ENCODE measurements around the gene NELFB.

Gene NELFB

GRCh38 chr9:137251490-137252268 is 3.4 kb upstream of the NELFB start:
- no peak for DNase-seq

- DNase-seq = peak; percentile 69
These were observed 2.3 kb upstream of the NELFB start for GRCh38 chr9:137252555-137253506.

DNA sequence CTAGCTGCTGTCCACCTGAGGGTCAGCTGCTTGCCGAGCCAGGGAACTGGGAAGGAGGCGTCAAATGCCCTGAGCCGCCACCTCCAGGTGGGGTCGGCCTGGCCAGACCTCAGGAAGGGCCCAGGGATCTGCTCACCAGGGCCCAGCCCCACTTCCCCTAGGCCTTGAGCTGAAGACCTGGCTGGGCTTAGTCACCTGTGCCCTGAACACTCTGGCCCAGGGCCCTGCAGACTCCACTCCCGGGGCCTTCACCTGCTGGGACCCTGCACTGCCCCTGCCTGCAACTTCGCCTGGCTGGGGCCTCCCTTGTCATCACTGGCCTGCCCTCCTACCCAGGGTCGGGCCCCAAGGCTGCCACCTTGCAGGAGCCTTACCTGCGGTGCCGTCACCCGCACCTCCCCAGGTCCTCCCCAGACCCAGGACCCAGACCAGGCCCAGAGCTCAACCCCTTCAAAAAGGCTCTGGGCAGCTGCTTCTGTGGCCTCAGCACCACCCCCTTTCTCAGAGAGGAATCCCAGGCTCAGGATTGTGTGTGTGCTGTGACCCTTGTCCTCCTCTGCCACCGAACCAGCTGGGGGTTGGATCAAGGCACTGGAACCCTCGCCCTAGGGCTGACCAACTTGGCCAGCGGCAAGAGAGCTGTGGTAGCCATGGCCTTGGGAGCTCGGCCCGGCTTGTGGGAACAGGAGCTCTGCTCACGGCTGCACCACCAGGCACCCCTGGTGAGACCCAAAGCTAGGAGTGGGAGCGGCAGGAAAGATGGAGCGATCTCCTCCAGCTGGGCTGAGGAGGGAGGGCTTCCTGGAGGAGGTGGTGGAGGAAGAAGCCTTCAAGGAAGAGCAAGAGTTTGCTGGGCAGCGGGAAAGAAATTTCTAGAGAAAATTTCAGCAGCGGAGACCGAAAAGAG is 1.2 kb upstream of the NELFB start:
- DNase-seq = no peak

DNA sequence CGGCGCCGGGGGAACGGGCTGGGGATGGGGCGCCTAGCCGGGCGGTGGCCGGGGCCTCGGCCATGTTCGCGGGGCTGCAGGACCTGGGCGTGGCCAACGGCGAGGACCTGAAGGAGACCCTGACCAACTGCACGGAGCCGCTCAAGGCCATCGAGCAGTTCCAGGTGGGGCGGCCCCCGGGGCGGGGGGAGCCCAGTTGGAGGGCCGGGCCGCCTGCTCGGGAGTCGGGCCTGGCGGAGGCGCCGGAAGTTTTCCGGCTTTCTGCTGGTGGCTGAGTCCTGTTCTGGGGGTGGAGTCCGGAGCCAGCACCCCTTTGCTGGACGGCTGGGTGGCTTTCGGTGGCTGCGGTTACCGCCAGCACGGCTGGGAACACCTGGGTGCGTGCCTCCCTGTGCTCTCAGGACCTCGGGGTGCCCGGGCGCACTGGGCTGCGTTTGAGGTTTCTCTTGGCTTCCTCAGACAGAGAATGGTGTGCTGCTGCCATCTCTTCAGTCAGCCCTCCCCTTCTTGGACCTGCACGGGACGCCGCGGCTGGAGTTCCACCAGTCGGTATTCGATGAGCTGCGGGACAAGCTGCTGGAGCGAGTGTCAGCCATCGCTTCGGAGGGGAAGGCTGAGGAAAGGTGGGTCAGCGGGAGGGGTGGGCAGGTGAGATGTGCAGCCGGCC is 454 bp downstream of the NELFB start:
- DNase-seq = peak; percentile 74

DNA sequence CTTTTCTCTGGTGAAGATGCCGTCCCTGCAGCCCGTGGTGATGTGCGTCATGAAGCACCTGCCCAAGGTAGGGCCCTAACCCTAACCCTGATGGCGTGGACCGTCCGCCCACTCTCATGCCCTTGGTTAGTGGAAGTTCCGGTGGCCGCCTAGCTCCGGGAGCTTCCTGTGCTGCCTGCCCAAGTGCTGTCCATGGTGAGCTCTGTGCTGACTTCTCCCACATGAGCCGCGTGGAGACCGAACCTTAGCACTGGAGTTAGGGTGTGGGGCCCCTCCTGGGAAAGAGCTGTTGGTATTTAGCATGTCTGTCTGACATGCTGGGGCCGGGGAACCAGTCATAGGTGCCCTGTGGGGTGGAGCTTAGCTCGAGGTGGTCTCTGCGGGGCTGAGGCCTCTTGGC is 1.2 kb downstream of the NELFB start:
- no peak for DNase-seq

GRCh38 chr9:137256856-137257255 is 1.7 kb downstream of the NELFB start:
- no peak for DNase-seq

DNA sequence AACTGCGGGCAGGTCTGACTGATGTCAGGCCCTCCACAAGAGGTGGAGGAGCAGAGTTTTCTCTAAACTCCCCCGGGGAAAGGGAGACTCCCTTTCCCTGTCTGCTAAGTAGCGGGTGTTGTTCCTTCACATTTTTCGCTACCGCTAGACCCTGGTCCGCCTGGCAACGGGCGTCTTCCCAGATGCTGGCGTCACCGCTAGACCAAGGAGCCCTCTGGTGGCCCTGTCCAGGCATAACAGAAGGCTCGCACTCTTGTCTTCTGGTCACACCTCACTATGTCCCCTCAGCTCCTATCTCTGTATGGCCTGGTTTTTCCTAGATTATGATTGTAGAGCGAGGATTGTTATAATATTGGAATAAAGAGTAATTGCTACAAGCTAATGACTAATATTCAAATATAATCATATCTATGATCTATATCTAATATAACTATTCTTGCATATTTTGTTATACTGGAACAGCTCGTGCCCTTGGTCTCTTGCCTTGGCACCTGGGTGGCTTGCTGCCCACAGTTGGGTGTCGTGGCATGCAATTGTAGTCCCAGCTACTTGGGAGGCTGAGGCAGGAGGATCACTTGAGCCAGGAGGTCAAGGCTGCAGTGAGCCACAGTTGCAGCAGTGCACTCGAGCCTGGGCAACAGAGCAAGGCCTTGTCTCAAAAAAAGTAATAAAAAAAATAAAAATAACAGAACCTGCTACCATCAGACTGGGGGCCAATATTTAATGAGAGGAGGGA is 7.2 kb downstream of the NELFB start:
- DNase-seq = peak; percentile 55

- DNase-seq = no peak
These were observed 7.8 kb downstream of the NELFB start for GRCh38 chr9:137262909-137263285.

GRCh38 chr9:137263506-137263905 is 8.4 kb downstream of the NELFB start:
- no peak for DNase-seq

DNA sequence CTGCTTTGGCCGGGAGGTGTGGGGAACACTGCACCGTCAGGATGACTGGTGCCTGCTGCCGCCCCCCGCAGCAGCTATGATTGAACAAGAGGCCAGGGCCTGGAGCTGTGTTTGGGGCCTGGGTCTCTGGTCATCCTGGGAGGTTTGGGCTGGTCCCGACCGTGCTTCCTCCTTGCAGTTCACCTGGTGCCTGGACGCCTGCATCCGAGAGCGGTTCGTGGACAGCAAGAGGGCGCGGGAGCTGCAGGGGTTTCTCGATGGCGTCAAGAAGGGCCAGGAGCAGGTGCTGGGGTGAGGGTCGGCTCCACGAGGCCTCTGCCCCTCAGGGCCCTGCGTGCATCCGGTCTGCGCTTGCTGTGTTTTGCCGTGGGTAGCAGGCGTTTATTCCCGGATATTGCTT is 8.9 kb downstream of the NELFB start:
- DNase-seq = no peak

DNA sequence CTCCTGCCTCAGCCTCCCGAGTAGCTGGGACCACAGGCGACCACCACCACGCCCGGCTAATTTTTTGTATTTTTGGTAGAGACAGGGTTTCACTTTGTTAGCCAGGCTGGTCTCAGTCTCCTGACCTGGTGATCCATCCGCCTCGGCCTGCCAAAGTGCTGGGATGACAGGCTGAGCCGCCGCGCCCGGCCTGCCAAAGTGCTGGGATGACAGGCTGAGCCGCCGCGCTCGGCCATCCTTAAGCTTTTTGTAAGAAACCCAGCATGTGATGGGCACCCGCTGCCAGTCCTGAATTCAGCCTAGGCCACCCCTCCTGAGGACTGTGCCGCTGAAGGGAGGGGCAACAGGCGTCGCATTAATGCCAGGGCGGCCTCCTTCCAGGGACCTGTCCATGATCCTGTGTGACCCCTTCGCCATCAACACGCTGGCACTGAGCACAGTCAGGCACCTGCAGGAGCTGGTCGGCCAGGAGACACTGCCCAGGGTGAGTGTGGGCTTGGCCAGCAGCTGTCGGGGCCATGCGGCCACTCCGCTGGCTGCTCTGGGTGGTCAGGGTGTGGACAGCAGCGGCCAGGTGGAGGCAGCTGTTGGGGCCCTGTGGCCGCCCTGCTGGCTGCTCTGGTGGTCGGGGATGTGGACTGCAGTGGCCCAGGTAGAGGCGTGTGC is 10.5 kb downstream of the NELFB start:
- no peak for DNase-seq

DNA sequence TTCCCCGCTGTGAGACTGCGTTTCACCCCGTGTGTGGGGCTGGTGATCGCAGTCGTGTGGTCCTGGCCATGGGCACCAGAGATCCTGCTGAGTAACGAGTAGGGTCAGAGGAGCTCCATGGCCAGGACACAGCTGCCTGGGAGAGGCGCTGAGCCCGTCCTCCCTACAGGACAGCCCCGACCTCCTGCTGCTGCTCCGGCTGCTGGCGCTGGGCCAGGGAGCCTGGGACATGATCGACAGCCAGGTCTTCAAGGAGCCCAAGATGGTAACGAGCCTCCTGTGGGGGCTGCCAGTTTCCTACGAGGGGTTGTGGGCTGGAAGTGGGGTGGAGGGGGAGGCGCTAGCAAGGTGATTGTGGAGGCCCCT is 11.0 kb downstream of the NELFB start:
- DNase-seq = no peak

GRCh38 chr9:137266585-137267453 is 11.7 kb downstream of the NELFB start:
- no peak for DNase-seq

DNA sequence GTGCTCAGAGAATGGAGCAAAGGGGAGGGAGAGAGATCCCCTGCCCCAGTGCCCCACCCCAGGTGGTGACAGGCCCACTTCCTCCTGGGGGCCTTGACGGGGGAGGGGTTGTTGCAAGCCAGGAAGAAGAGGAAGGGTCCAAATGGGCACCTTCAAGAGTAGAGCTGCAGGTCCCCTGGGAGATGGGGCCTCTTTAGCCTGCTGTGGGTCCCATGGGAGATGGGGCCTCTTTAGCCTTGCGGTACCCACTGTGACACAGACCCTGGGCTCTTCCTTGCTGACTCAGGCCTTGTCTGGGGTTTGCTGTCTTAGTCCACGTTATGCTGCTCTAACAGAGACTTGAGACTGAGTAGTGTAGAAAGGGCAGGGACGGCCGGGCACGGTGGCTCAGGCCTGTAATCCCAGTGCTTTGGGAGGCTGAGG is 12.8 kb downstream of the NELFB start:
- no peak for DNase-seq

DNA sequence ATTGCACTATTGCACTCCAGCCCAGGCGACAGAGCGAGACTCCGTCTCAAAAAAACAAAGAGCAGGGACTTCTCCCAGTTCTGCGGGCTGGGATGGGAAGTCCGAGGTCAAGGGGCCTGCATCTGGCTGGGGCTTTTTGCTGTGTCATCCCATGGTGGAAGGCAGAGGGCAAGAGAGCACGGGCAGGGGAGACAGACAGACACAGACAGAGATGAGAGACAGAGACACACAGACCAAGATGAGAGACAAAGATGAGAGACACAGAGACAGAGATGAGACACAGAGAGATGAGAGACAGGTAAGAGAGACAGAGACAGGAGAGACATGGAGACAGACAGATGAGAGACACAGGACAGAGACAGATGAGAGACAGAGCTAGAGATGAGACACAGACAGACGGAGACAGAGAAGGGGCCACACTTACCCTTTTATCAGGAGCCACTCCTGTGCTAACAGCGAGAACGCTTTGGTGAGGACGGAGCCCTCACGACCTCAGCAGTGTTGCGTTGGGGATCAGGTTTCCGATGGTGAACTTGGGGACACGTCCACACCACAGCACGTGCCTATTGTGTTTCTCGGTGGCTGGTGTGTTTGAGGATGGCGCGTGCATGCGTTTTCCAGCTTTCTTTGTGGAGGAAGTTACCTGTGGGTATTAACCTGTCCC is 13.5 kb downstream of the NELFB start:
- DNase-seq = no peak

DNA sequence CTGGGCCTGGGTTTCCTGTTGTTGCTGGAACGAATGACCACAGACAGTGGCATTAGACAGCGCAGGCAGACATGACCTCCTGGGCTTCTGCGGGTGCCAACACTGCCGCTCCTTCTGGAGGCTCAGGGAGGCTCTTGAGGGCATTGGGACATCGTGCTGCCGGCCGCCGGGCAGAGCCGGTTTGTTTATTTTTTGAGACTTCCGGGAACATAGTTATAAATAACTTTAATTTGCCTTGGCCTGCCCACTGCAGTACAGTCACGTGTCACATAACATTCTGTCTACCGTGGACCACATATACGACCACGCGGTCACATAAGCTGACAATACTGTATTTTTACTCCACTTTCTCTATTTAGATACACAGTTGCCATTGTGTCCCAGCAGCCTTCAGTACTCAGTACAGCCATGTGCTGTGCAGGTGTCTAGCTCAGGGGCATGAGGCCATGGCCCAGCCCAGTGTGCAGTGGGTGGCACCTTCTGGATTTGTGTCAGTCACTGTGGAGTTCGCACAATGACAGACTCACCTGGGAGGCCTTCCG is 14.2 kb downstream of the NELFB start:
- DNase-seq = peak; percentile 80

DNA sequence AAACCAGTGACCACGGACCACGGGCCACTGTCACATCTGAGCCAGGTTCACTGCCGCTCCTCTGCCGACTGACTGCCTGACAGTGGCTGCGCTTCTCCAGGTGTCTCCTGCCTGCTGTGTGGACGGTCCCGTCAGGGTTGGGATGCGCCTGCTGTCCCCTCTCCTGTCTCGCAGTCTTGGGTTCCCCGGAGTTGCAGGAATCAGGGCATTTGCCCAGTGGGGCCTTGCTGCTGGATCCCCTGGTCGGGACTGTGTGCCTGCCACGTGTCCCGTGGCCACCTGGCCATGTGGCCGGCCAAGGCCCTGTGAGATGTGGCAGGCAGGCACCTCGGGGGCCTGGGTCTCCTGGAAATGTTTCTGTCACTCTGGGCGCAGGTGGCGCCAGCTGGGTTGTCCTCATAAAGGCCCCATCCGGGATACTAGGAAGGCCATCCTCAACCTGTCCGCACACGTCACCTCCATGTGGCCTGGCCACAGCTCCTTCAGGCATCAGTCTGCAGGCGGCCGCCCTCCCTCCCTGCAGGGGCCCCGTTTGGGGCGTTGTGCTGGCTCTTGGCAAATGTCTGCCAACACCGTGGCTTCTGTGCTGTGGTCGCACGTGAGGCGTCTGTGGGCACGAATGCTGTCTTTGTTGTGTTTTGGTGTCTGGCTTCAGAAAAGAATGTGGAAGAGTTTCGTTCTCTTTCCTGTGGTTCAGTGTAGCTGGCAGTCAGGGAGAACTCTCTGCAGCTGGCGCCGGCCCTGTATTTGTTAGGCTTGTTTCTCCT is 16.0 kb downstream of the NELFB start:
- no peak for DNase-seq

DNA sequence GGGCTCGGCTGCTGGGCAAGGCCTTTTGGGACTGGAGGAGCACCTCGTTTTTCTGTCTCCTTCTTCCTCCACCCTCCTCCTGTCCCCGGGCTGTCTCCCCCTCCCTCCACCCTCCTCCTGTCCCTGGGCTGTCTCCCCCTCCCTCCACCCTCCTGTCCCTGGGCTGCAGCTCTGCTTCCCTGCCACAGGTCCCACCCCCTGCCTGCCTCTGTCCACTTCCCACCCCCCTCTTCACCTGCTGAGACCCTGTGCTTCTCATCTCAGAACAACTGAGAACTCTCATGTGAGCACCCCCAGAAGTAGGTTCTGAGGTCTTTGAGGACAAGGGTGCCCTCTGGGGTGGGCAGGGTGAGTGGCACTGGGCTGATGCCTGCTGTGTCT is 16.6 kb downstream of the NELFB start:
- DNase-seq = no peak

All from DMS53 (cell line).